Adrenal gland (tissue), 5 donors: ENCODE results near the gene PTS.

Experiments used
- CTCF ChIP-seq, 6 experiments: fragments of 450-650 bp in 4 of 6; fragments of 200-600 bp in 2 of 6; sonication (generic) in 1 of 6; IDR thresholded peaks; 1 replicate in 5 of 6; 2 replicates in 1 of 6; pipeline versions ENCODE4 v1.5.1 to v1.8.0; 2016 to 2021; ENCODE audit warnings: antibody characterized with exemption in 6 of 6, mild to moderate bottlenecking in 2 of 6, moderate library complexity in 1 of 6
- POLR2A ChIP-seq, 2 donors: fragments of 450-650 bp; IDR thresholded peaks; one replicate each; pipeline ENCODE4 v1.6.1; 2017; ENCODE audit warnings: antibody characterized with exemption in 2 of 2, mild to moderate bottlenecking in 2 of 2, moderate library complexity in 1 of 2
- donor health status: DM: no; HTN: no; CAD: no.

- no peak for TF ChIP-seq POLR2A (IDR thresholded peaks at IDR 0.05)
- TF ChIP-seq CTCF (IDR thresholded peaks at IDR 0.05): no peak
These were observed 13.9 kb upstream of the PTS start for GRCh38 chr11:112212290-112212689.
